Activated naive CD8-positive, alpha-beta T cell treated with anti-CD3 and anti-CD28 coated beads for 36 hours (primary cell): ENCODE measurements around the gene CPN1. TPM values are rescaled to one million over a fixed set of nuclear protein-coding genes. Genes with fewer than 3 reads are reported as not detected.

Experiments
- DNase-seq: peaks from one replicate; pipeline ENCODE4 v3.0.0; 2021
- H3K27ac Mint-ChIP-seq: one replicate; pipeline ENCODE4 v1.8.0; 2022; ENCODE audit warnings: mild to moderate bottlenecking, moderate library complexity, mixed read lengths
- H3K27me3 Mint-ChIP-seq: one replicate; pipeline ENCODE4 v1.8.0; 2022; ENCODE audit warnings: mild to moderate bottlenecking, mixed read lengths
- H3K36me3 Mint-ChIP-seq: one replicate; pipeline ENCODE4 v1.8.0; 2021; ENCODE audit warnings: mild to moderate bottlenecking, mixed read lengths
- H3K4me1 Mint-ChIP-seq: one replicate; pipeline ENCODE4 v1.8.0; 2021; ENCODE audit warnings: mixed read lengths
- H3K4me3 Mint-ChIP-seq: one replicate; pipeline ENCODE4 v1.8.0; 2022; ENCODE audit warnings: mild to moderate bottlenecking, moderate library complexity, mixed read lengths
- H3K9me3 Mint-ChIP-seq: one replicate; pipeline ENCODE4 v1.8.0; 2022; ENCODE audit warnings: mixed read lengths
- total RNA-seq, 2 experiments: library from RNA; stranded (reverse); gene quantifications; one replicate each; pipeline ENCODE4 v1.2.3, GENCODE V29; 2021

CPN1 gene
- total RNA-seq, 2 experiments from 2014 or later = not detected

DNA sequence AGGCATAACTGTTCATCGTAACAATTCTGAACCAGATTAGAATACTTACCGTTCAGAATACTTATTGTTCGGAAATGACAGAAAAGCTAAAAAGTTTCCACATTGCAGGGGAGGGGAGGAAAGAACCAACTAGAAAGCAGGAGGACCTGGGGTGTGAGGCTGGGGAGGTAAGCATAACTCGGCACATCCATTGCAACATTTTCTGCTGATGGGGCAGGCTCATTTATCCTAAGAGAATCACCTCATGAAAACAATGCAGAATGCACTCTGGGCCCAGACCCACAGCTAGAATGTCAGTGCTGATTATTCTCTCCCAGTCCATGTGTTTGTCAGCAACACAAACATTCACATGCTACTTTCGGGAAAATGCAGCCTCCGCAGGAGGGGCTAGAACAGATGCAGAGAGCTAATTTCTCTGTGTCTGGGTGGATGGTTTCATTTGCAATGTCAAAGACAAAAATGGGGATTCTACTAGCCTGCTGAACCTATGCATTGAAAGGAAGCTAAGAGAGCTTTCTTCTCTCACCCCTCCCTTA, 81.5 kb downstream of the CPN1 start:
- no peaks in the 10 kb centered on the region for H3K27me3 Mint-ChIP-seq

DNA sequence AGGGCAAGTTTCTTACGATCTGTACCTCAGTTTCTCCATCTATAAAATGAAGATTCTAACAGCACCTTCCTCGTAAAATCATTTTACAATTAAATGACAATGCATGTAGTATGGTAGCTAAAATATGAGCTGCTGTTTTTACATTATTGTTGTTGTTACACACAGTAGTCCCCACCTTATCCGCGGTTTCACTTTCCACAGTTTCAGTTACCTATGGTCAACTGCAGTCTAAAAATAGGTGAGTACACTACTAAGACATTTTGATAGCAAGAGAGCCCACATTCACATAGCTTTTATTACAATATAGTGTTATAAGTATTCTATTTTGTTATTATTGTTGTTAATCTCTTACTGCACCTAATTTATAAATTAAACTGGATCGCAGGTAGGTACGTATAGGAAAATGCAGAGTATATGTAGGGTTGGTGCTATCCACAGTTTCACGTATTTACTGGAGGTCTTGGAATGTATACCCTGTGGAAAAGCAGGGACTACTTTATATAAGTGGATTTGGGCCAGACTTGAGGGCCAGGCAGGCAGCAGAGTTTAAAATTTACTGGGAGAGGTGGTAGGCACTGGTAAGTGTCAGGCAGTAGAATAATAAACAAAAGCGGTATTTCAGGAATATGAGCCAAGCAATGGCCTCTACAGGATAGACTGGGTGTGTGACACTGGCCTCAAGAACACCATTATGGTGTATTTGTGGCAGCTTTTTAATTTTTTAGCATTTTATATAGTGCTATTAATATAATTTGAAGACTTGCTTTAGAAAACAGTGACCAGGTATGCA, 82.2 kb downstream of the CPN1 start:
- no peak for DNase-seq
- no peak overlapping the region for H3K4me3 Mint-ChIP-seq
- H3K9me3 Mint-ChIP-seq = no peaks in the 10 kb centered on the region
- no peaks in the 10 kb centered on the region for H3K27me3 Mint-ChIP-seq
- peaks cover 16% of the 10 kb centered on the region for H3K4me1 Mint-ChIP-seq
- H3K36me3 Mint-ChIP-seq = peaks cover 1% of the 10 kb centered on the region
- H3K27ac Mint-ChIP-seq = no peak overlapping the region

More for the DNA sequence above, 81.5 kb downstream of the CPN1 start:
- Mint-ChIP-seq H3K9me3 (no peaks in the 10 kb centered on the region), H3K27ac (no peak overlapping the region), H3K4me3 (no peak overlapping the region), H3K36me3 (peaks cover 1% of the 10 kb centered on the region), H3K4me1 (peaks cover 13% of the 10 kb centered on the region)
- DNase-seq = no peak

DNA sequence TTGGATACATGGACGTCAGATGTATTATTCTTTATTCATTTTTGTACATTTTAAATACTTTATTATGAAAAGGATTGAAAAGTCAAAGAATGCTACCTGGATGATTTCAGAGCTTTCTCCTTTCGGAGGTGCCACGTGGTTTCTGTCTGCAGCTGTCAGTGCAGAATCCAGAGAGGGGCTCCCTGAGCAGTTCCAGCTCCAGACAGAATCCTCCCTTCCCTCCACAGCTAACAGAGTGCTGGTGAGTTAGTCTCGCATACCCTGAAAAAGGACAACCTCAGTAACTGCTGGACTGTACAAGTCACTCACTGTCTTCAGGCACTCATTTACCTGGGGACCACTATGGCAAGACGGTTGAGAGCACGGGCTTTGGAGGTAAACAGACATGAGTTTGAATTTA, 82.8 kb downstream of the CPN1 start:
- Mint-ChIP-seq H3K27ac (no peak overlapping the region), H3K4me1 (peaks cover 21% of the 10 kb centered on the region), H3K9me3 (no peaks in the 10 kb centered on the region), H3K27me3 (no peaks in the 10 kb centered on the region), H3K36me3 (peaks cover 1% of the 10 kb centered on the region), H3K4me3 (no peak overlapping the region)
- no peak for DNase-seq

DNA sequence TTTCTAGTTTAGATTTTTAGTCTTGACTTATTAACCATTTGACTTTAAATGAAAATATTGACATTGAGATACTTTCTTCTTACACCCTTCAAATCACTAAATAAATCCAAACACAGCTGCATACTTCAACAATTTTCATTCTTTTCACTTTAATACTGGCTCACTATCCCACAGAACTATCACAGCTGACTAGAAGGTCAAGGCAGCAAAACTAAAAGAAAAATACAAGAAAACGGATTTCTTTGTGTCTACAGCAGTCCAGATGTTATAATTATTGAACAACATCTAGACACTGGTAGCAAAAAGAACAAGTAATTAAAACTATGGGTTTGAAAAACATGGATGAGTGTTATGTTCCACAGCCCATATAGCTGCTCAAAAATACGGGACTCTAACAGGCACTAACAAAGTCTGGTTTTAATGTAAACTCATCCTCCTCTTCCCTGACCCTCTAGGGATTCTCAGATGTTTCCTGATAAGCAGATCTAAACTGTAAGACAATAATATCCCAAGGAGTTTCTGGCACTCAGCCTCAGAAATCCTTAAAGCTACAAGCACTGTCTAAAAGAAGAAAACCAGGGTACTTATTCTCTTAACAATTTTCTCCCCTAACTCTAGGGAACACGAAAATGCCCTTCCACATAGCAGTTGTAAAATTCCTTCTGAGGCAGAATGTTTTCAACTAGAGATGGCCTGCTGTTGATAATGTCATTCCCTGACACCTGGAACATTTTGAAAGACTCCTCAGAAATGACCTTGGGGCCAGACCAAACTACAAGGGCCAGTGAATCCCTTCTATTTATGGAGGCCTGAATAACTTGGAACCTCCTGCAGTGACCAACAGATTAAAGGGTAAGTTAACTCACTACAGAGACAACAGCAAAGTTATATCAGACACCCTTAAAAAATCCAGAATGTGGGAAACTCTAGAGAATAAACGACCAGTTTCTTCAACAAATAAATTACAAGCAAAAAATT, 84.7 kb downstream of the CPN1 start:
- H3K27me3 Mint-ChIP-seq = no peaks in the 10 kb centered on the region
- no peak overlapping the region for H3K27ac Mint-ChIP-seq
- H3K4me3 Mint-ChIP-seq = no peak overlapping the region
- no peaks in the 10 kb centered on the region for H3K36me3 Mint-ChIP-seq
- DNase-seq = no peak
- peaks cover 22% of the 10 kb centered on the region for H3K4me1 Mint-ChIP-seq
- no peaks in the 10 kb centered on the region for H3K9me3 Mint-ChIP-seq

DNA sequence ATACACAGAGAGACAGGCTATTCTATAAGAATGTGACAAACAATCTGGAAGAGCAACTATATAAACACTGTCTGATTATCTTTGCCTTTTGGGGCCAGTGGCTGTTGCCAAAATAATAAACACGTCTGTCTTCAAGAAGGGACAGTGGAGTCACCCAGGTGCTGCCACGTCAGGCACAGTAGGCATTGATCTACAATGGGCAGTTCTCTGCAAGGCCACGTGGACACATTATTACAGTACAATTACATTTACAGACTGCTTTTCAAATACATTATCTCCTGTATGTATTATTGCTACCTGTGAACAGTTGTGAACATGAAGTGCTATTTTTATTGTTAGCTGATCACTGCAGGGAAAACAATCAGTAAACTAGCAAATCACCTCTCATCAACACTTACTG, 86.0 kb downstream of the CPN1 start:
- Mint-ChIP-seq H3K36me3 (no peaks in the 10 kb centered on the region), H3K27ac (no peak overlapping the region), H3K4me3 (no peak overlapping the region), H3K4me1 (peaks cover 22% of the 10 kb centered on the region), H3K27me3 (no peaks in the 10 kb centered on the region), H3K9me3 (no peaks in the 10 kb centered on the region)
- DNase-seq = no peak

DNA sequence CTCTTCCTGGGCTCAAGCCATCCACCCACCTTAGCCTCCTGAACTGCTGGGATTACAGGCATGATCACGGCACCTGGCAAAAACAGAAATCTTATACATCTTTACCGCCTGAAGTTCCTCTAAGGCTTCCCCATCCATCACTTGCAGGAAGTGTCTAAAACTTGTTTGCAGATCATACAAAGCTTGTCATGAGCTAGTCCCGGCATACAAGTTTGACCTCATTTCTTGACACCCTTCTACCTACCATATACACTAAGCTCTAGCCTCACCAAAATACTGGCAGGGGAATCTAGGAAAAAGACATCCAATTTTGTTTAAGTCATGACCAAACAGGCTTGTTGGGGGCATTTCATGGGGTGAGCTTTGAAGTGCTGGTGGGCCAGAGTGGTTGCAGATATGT, 86.4 kb downstream of the CPN1 start:
- peaks cover 22% of the 10 kb centered on the region for H3K4me1 Mint-ChIP-seq
- no peaks in the 10 kb centered on the region for H3K36me3 Mint-ChIP-seq
- H3K27ac Mint-ChIP-seq = no peak overlapping the region
- DNase-seq = no peak
- H3K27me3 Mint-ChIP-seq = no peaks in the 10 kb centered on the region
- no peaks in the 10 kb centered on the region for H3K9me3 Mint-ChIP-seq
- H3K4me3 Mint-ChIP-seq = no peak overlapping the region

DNA sequence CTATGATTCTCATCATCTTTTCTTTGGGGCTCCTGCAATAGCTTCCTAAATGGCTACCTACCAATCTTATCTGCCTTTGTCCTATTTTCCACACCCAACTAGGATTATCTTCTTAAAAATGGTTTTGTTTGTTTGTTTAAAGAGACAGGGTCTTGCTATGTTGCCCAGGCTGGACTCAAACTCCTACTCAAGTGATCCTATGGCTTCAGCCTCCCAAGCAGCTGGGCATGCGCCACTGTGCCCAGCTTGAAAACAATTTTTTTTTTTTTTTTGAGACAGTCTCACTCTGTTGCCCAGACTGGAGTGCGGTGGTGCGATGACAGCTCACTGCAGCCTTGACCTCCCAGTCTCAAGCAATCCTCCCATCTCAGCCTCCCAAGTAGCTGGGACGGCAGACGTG, 86.9 kb downstream of the CPN1 start:
- H3K4me3 Mint-ChIP-seq = no peak overlapping the region
- no peaks in the 10 kb centered on the region for H3K9me3 Mint-ChIP-seq
- H3K36me3 Mint-ChIP-seq = no peaks in the 10 kb centered on the region
- no peak overlapping the region for H3K27ac Mint-ChIP-seq
- no peak for DNase-seq
- no peaks in the 10 kb centered on the region for H3K27me3 Mint-ChIP-seq
- H3K4me1 Mint-ChIP-seq = peaks cover 22% of the 10 kb centered on the region

DNA sequence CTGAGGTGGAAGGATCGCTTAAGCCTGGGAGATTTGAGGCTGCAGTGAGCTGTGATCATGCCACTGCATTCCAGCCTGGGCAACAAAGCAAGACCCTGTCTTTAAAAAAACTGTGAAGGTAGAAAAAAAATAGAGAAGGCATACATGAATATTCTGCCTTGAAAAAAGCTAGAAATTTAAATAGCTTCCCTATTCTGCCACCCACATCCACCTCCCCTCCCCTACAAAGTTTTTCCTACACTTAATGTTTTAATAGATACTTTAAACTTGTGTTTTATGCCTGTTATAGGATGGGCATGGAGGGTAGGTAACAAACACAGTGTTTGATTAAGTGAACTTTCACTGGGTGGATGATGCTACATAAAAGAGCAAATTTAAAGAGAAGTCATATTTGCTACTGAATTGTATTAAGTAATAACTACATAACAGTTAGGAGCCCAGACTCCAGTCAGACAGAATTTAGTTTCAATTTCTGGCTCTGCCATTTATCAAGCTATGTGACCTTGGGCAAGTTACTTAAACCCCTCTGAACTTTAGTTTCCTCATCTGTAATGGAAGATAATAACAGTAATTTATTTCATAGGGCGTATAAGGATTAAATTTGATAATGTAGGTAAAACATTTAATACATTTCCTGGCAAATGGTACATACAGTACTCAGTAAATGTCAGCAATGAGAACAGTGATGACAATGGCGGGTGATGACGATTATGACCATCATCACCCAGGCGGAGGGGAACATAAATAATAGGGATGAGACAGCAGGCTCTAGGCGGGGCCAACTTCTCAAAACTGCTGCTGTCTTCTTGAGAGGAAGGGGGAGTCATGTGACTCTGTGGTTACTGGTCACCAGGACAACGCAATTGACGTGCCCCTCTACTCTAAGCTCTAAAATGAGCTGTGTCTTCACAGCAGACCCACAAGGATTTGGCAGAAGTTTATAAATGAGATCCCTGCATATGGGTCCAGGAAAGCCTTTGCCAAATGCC, 87.7 kb downstream of the CPN1 start:
- peak overlapping the region; percentile 54 for H3K27ac Mint-ChIP-seq
- peak overlapping the region; percentile 54 for H3K4me3 Mint-ChIP-seq
- peak; percentile 70 for DNase-seq
- H3K27me3 Mint-ChIP-seq = no peaks in the 10 kb centered on the region
- no peaks in the 10 kb centered on the region for H3K36me3 Mint-ChIP-seq
- no peaks in the 10 kb centered on the region for H3K9me3 Mint-ChIP-seq
- H3K4me1 Mint-ChIP-seq = peaks cover 18% of the 10 kb centered on the region

Other genes with a start within 250 kb of the CPN1 start
- gene DNMBP, start 71.9 kb downstream of the CPN1 start, total RNA-seq = 1 to 10 TPM; 2.2 to 2.3 TPM
- 10 to 100 TPM; 19.6 to 21.4 TPM for gene ERLIN1, start 104.2 kb upstream of the CPN1 start, total RNA-seq
- gene CHUK, start 147.7 kb upstream of the CPN1 start, total RNA-seq = 10 to 100 TPM; 35.5 to 37.8 TPM
- gene CWF19L1, start 185.8 kb upstream of the CPN1 start, total RNA-seq = 10 to 100 TPM; 53.6 to 55.0 TPM
- gene BLOC1S2, start 204.8 kb upstream of the CPN1 start, total RNA-seq = 10 to 100 TPM; 57.1 to 62.6 TPM
- not detected for gene PKD2L1, start 248.4 kb upstream of the CPN1 start, total RNA-seq